ENCODE data around the gene HIVEP3.

The HIVEP3 gene

GRCh38 chr1:41529621-41530395, 388.9 kb downstream of the HIVEP3 start:
- Histone ChIP-seq H3K56ac (ENCODE audit: low read length) (no peak overlapping the region), H3K4me2 (ENCODE audit: low read length) (no peak overlapping the region), H4K5ac (ENCODE audit: low read length) (no peak overlapping the region), H2AK5ac (ENCODE audit: low read length) (no peak overlapping the region), H3K79me1 (ENCODE audit: low read length) (no peaks in the 10 kb centered on the region), H2BK5ac (ENCODE audit: low read length) (no peak overlapping the region), H3K4me3 (ENCODE audit: low read length) (no peak overlapping the region), H3K27ac (ENCODE audit: low read depth, low read length) (no peak overlapping the region), H2BK15ac (replicated peaks; ENCODE audit: low read depth) (no peak overlapping the region), H3K36me3 (ENCODE audit: control insufficient read depth, insufficient read depth, low read length) (no peaks in the 10 kb centered on the region), H3K23ac (ENCODE audit: low read length) (no peak overlapping the region), H3K18ac (ENCODE audit: low read length) (no peak overlapping the region), H3K9ac (ENCODE audit: low read length) (no peak overlapping the region), H2BK120ac (ENCODE audit: low read depth, low read length) (no peak overlapping the region), H3K4ac (ENCODE audit: low read depth, low read length) (no peak overlapping the region), H3K27me3 (ENCODE audit: insufficient read depth, low read length, poor library complexity) (no peaks in the 10 kb centered on the region), H3K79me2 (ENCODE audit: control insufficient read depth, insufficient read depth, low read length) (no peaks in the 10 kb centered on the region), H3K4me1 (ENCODE audit: control insufficient read depth, low read depth, low read length) (no peaks in the 10 kb centered on the region), H4K8ac (ENCODE audit: low read depth, low read length) (no peak overlapping the region)
- DNase-seq: no peak
- 100% methylated on average over 2 of the region's 23 CpGs for WGBS (ENCODE audit: extremely low coverage, insufficient coverage, low lambda C conversion rate)

GRCh38 chr1:41528726-41529605, 389.8 kb downstream of the HIVEP3 start:
- no peaks in the 10 kb centered on the region for H3K36me3 ChIP-seq (ENCODE audit: control insufficient read depth, insufficient read depth, low read length)
- no peak overlapping the region for H4K5ac ChIP-seq (ENCODE audit: low read length)
- no peak overlapping the region for H3K4ac ChIP-seq (ENCODE audit: low read depth, low read length)
- no peaks in the 10 kb centered on the region for H3K27me3 ChIP-seq (ENCODE audit: insufficient read depth, low read length, poor library complexity)
- H2BK15ac ChIP-seq (replicated peaks; ENCODE audit: low read depth): no peak overlapping the region
- no peak overlapping the region for H3K18ac ChIP-seq (ENCODE audit: low read length)
- H3K9ac ChIP-seq (ENCODE audit: low read length): no peak overlapping the region
- DNase-seq: no peak
- H3K4me3 ChIP-seq (ENCODE audit: low read length): no peak overlapping the region
- H3K79me2 ChIP-seq (ENCODE audit: control insufficient read depth, insufficient read depth, low read length): no peaks in the 10 kb centered on the region
- WGBS (ENCODE audit: extremely low coverage, insufficient coverage, low lambda C conversion rate): 80% methylated on average over 5 of the region's 7 CpGs
- H4K8ac ChIP-seq (ENCODE audit: low read depth, low read length): no peak overlapping the region
- H2BK5ac ChIP-seq (ENCODE audit: low read length): no peak overlapping the region
- no peak overlapping the region for H3K23ac ChIP-seq (ENCODE audit: low read length)
- H3K4me1 ChIP-seq (ENCODE audit: control insufficient read depth, low read depth, low read length): no peaks in the 10 kb centered on the region
- H2AK5ac ChIP-seq (ENCODE audit: low read length): no peak overlapping the region
- H2BK120ac ChIP-seq (ENCODE audit: low read depth, low read length): no peak overlapping the region
- H3K79me1 ChIP-seq (ENCODE audit: low read length): no peaks in the 10 kb centered on the region
- H3K4me2 ChIP-seq (ENCODE audit: low read length): no peak overlapping the region
- no peak overlapping the region for H3K27ac ChIP-seq (ENCODE audit: low read depth, low read length)
- no peak overlapping the region for H3K56ac ChIP-seq (ENCODE audit: low read length)

- Histone ChIP-seq H2BK120ac (ENCODE audit: low read depth, low read length) (no peak overlapping the region), H3K18ac (ENCODE audit: low read length) (no peak overlapping the region), H3K79me1 (ENCODE audit: low read length) (no peaks in the 10 kb centered on the region), H4K8ac (ENCODE audit: low read depth, low read length) (no peak overlapping the region), H3K4me3 (ENCODE audit: low read length) (no peak overlapping the region), H3K79me2 (ENCODE audit: control insufficient read depth, insufficient read depth, low read length) (no peaks in the 10 kb centered on the region), H2AK5ac (ENCODE audit: low read length) (no peak overlapping the region), H3K4me2 (ENCODE audit: low read length) (no peak overlapping the region), H2BK15ac (replicated peaks; ENCODE audit: low read depth) (no peak overlapping the region), H3K9ac (ENCODE audit: low read length) (no peak overlapping the region), H3K36me3 (ENCODE audit: control insufficient read depth, insufficient read depth, low read length) (no peaks in the 10 kb centered on the region), H3K27ac (ENCODE audit: low read depth, low read length) (no peak overlapping the region), H3K27me3 (ENCODE audit: insufficient read depth, low read length, poor library complexity) (no peaks in the 10 kb centered on the region), H4K5ac (ENCODE audit: low read length) (no peak overlapping the region), H3K4ac (ENCODE audit: low read depth, low read length) (no peak overlapping the region), H2BK5ac (ENCODE audit: low read length) (no peak overlapping the region), H3K4me1 (ENCODE audit: control insufficient read depth, low read depth, low read length) (no peaks in the 10 kb centered on the region), H3K56ac (ENCODE audit: low read length) (no peak overlapping the region), H3K23ac (ENCODE audit: low read length) (no peak overlapping the region)
- no peak for DNase-seq
- WGBS (ENCODE audit: extremely low coverage, insufficient coverage, low lambda C conversion rate): 100% methylated on average over 3 of the region's 3 CpGs
Observed at GRCh38 chr1:41528106-41528505, 390.6 kb downstream of the HIVEP3 start.

GRCh38 chr1:41526956-41527561, 391.7 kb downstream of the HIVEP3 start:
- H3K79me2 ChIP-seq (ENCODE audit: control insufficient read depth, insufficient read depth, low read length): no peaks in the 10 kb centered on the region
- no peak overlapping the region for H3K23ac ChIP-seq (ENCODE audit: low read length)
- no peak overlapping the region for H3K9ac ChIP-seq (ENCODE audit: low read length)
- H3K4me2 ChIP-seq (ENCODE audit: low read length): no peak overlapping the region
- no peak overlapping the region for H2BK120ac ChIP-seq (ENCODE audit: low read depth, low read length)
- H3K36me3 ChIP-seq (ENCODE audit: control insufficient read depth, insufficient read depth, low read length): no peaks in the 10 kb centered on the region
- H4K5ac ChIP-seq (ENCODE audit: low read length): no peak overlapping the region
- DNase-seq: no peak
- H2BK5ac ChIP-seq (ENCODE audit: low read length): no peak overlapping the region
- 100% methylated on average over 4 of the region's 4 CpGs for WGBS (ENCODE audit: extremely low coverage, insufficient coverage, low lambda C conversion rate)
- no peak overlapping the region for H3K27ac ChIP-seq (ENCODE audit: low read depth, low read length)
- H3K18ac ChIP-seq (ENCODE audit: low read length): no peak overlapping the region
- no peak overlapping the region for H2BK15ac ChIP-seq (replicated peaks; ENCODE audit: low read depth)
- no peak overlapping the region for H3K4ac ChIP-seq (ENCODE audit: low read depth, low read length)
- H3K56ac ChIP-seq (ENCODE audit: low read length): no peak overlapping the region
- peaks cover 1% of the 10 kb centered on the region for H3K4me1 ChIP-seq (ENCODE audit: control insufficient read depth, low read depth, low read length)
- H3K4me3 ChIP-seq (ENCODE audit: low read length): no peak overlapping the region
- H2AK5ac ChIP-seq (ENCODE audit: low read length): no peak overlapping the region
- no peaks in the 10 kb centered on the region for H3K79me1 ChIP-seq (ENCODE audit: low read length)
- H3K27me3 ChIP-seq (ENCODE audit: insufficient read depth, low read length, poor library complexity): no peaks in the 10 kb centered on the region
- no peak overlapping the region for H4K8ac ChIP-seq (ENCODE audit: low read depth, low read length)

- peaks cover 5% of the 10 kb centered on the region for H3K4me1 ChIP-seq (ENCODE audit: control insufficient read depth, low read depth, low read length)
- H3K9ac ChIP-seq (ENCODE audit: low read length): no peak overlapping the region
- H2BK120ac ChIP-seq (ENCODE audit: low read depth, low read length): no peak overlapping the region
- no peak overlapping the region for H3K4ac ChIP-seq (ENCODE audit: low read depth, low read length)
- DNase-seq: no peak
- no peak overlapping the region for H3K18ac ChIP-seq (ENCODE audit: low read length)
- no peak overlapping the region for H3K27ac ChIP-seq (ENCODE audit: low read depth, low read length)
- no peak overlapping the region for H2AK5ac ChIP-seq (ENCODE audit: low read length)
- no peaks in the 10 kb centered on the region for H3K36me3 ChIP-seq (ENCODE audit: control insufficient read depth, insufficient read depth, low read length)
- 100% methylated on average over 6 of the region's 18 CpGs for WGBS (ENCODE audit: extremely low coverage, insufficient coverage, low lambda C conversion rate)
- no peak overlapping the region for H4K8ac ChIP-seq (ENCODE audit: low read depth, low read length)
- no peak overlapping the region for H2BK5ac ChIP-seq (ENCODE audit: low read length)
- no peak overlapping the region for H2BK15ac ChIP-seq (replicated peaks; ENCODE audit: low read depth)
- H3K27me3 ChIP-seq (ENCODE audit: insufficient read depth, low read length, poor library complexity): no peaks in the 10 kb centered on the region
- no peaks in the 10 kb centered on the region for H3K79me1 ChIP-seq (ENCODE audit: low read length)
- H3K4me2 ChIP-seq (ENCODE audit: low read length): no peak overlapping the region
- H3K4me3 ChIP-seq (ENCODE audit: low read length): no peak overlapping the region
- H3K79me2 ChIP-seq (ENCODE audit: control insufficient read depth, insufficient read depth, low read length): no peaks in the 10 kb centered on the region
- no peak overlapping the region for H3K23ac ChIP-seq (ENCODE audit: low read length)
- H4K5ac ChIP-seq (ENCODE audit: low read length): no peak overlapping the region
- H3K56ac ChIP-seq (ENCODE audit: low read length): no peak overlapping the region
Observed at GRCh38 chr1:41525891-41526587, 392.7 kb downstream of the HIVEP3 start.
